RWPE1 (cell line): Measurements from ENCODE around the gene AVPI1.
A peak's percentile ranks its signal among the peaks of the same experiment; 100 is the strongest.
"Not testable (repeated sequence)": the region's sequence is repeated elsewhere in the genome, so short reads cannot be mapped to it uniquely, and the experiment has no call there.

ENCODE experiments used
- CTCF ChIA-PET: fragments of 350-600 bp; sonication (Branson Sonifier 250); formaldehyde crosslinking; extraction: SDS; loops from one replicate; lab custom pipeline; 2021; lab: Yijun Ruan, JAX
- POLR2A ChIA-PET: fragments of 400-600 bp; formaldehyde crosslinking; extraction: SDS; loops from one replicate; lab custom pipeline; 2020; ENCODE audit warnings: antibody characterized with exemption; ENCODE audit not compliant: low non-redundant PET; lab: Yijun Ruan, JAX
- DNase-seq: peaks from one replicate; pipeline ENCODE4 v3.0.0; 2012; ENCODE audit warnings: low spot score
- H3K27ac ChIP-seq: fragments of 450-650 bp; 2 replicates; pipeline ENCODE4 v1.5.1; 2017
- CTCF ChIP-seq: fragments of 450-650 bp; conservative IDR thresholded peaks from 2 replicates; pipeline ENCODE4 v1.5.1; 2017; ENCODE audit warnings: low read depth, mild to moderate bottlenecking

Gene AVPI1

GRCh38 chr10:97703398-97704067 is 16.5 kb upstream of the AVPI1 start:
- DNase-seq = no peak
- TF ChIP-seq CTCF = no peak
- H3K27ac ChIP-seq = no peak overlapping the region
- ChIA-PET CTCF (interaction anchor here (0.7 to 3.3 kb wide), 3 partner anchors 27 to 75 kb away, joined by 3 to 51 read pairs (median 5); no protein-coding TSS in a partner anchor), POLR2A (interaction anchor here (0.7 kb wide), 1 partner anchor 16 kb away, joined by 3 read pairs; no protein-coding TSS in a partner anchor)

- CTCF ChIA-PET = interaction anchor here (0.5 to 3.3 kb wide), 21 partner anchors 8 to 348 kb away, joined by 3 to 51 read pairs (median 4); partner anchors contain the start of genes AVPI1, MARVELD1 and ZFYVE27
- TF ChIP-seq CTCF = peak; percentile 88
- peak overlapping the region; percentile 58 for H3K27ac ChIP-seq
- POLR2A ChIA-PET = interaction anchor here (1.2 to 1.3 kb wide), 2 partner anchors 13 to 15 kb away, joined by 3 to 5 read pairs; partner anchors contain the start of gene AVPI1
- peak; percentile 78 for DNase-seq
Observed at GRCh38 chr10:97701438-97702069, 14.5 kb upstream of the AVPI1 start.

- CTCF ChIA-PET = interaction anchor here (0.5 to 0.9 kb wide), 3 partner anchors 11 to 28 kb away, joined by 3 to 4 read pairs (median 3); no protein-coding TSS in a partner anchor
- DNase-seq, H3K27ac ChIP-seq, POLR2A ChIA-PET: not testable (repeated sequence)
Observed at GRCh38 chr10:97698072-97698655, 11.1 kb upstream of the AVPI1 start.

- no peak for TF ChIP-seq CTCF
- ChIA-PET CTCF (interaction anchor here (1.0 kb wide), 1 partner anchor 11 kb away, joined by 6 read pairs; no protein-coding TSS in a partner anchor), POLR2A (interaction anchor here (0.6 to 1.6 kb wide), 4 partner anchors 24 to 46 kb away, joined by 3 to 8 read pairs (median 4); partner anchors contain the start of genes MARVELD1 and ZFYVE27)
- peak overlapping the region; percentile 96 for H3K27ac ChIP-seq
- DNase-seq = no peak
Observed at GRCh38 chr10:97690133-97690532, 3.1 kb upstream of the AVPI1 start.

GRCh38 chr10:97689559-97690020 is 2.5 kb upstream of the AVPI1 start:
- peak overlapping the region; percentile 96 for H3K27ac ChIP-seq
- DNase-seq = peak; percentile 84
- POLR2A ChIA-PET = interaction anchor here (0.5 to 1.7 kb wide), 6 partner anchors 23 to 49 kb away, joined by 3 to 8 read pairs (median 4); partner anchors contain the start of genes MARVELD1, PI4K2A and ZFYVE27
- CTCF ChIA-PET = interaction anchor here (0.6 to 1.0 kb wide), 2 partner anchors 12 to 281 kb away, joined by 5 to 6 read pairs; no protein-coding TSS in a partner anchor
- TF ChIP-seq CTCF = no peak

GRCh38 chr10:97687785-97688781 is 1.0 kb upstream of the AVPI1 start:
- ChIA-PET CTCF (interaction anchor here (0.7 to 2.0 kb wide), 5 partner anchors 11 to 43 kb away, joined by 3 to 12 read pairs (median 6); no protein-coding TSS in a partner anchor), POLR2A (interaction anchor here (0.6 to 1.7 kb wide), 7 partner anchors 16 to 48 kb away, joined by 3 to 15 read pairs (median 4); partner anchors contain the start of genes MARVELD1, PI4K2A and ZFYVE27)
- no peak for DNase-seq
- H3K27ac ChIP-seq = peak overlapping the region; percentile 96
- no peak for TF ChIP-seq CTCF
